WTC11 (cell line): Measurements from ENCODE around the gene HERPUD2. TPM values are rescaled to one million over a fixed set of nuclear protein-coding genes. Genes with fewer than 3 reads are reported as not detected.
A peak's percentile ranks its signal among the peaks of the same experiment; 100 is the strongest.

Experiments
- ATAC-seq: fragments of 200-7000 bp; cut with Tn5 transposase; 2 replicates; pipeline ENCODE4 v1.10.0; 2021; ENCODE audit warnings: mild to moderate bottlenecking, moderate library complexity
- CTCF ChIA-PET: fragments of 300-600 bp; sonication (Branson Sonifier 250); formaldehyde crosslinking; loops from one replicate; lab custom pipeline; 2021; ENCODE audit warnings: antibody characterized with exemption; lab: Charles Lee
- POLR2A ChIA-PET: fragments of 350-600 bp; sonication (Branson Sonifier 250); formaldehyde crosslinking; loops from one replicate; lab custom pipeline; 2021; ENCODE audit warnings: antibody characterized with exemption; lab: Charles Lee
- DNase-seq: peaks from one replicate; pipeline ENCODE4 v3.0.0; 2021; ENCODE audit warnings: low spot score
- H3K27ac Mint-ChIP-seq: 2 replicates; pipeline ENCODE4 v1.8.0; 2021; ENCODE audit warnings: mixed read lengths
- H3K27me3 Mint-ChIP-seq: 2 replicates; pipeline ENCODE4 v1.8.0; 2021; ENCODE audit warnings: low read depth, mild to moderate bottlenecking, moderate library complexity, mixed read lengths
- H3K36me3 Mint-ChIP-seq: 2 replicates; pipeline ENCODE4 v1.8.0; 2021; ENCODE audit warnings: mixed read lengths
- H3K4me1 Mint-ChIP-seq: 2 replicates; pipeline ENCODE4 v1.8.0; 2022; ENCODE audit warnings: mixed read lengths
- H3K4me3 Mint-ChIP-seq: 2 replicates; pipeline ENCODE4 v1.8.0; 2021; ENCODE audit warnings: mild to moderate bottlenecking, moderate library complexity, mixed read lengths
- H3K9me3 Mint-ChIP-seq: 2 replicates; pipeline ENCODE4 v1.8.0; 2021; ENCODE audit warnings: mixed read lengths
- CREB1 ChIP-seq: sonication (generic); formaldehyde crosslinking; IDR thresholded peaks from 2 replicates; pipeline ENCODE4 v1.8.0; 2023; ENCODE audit warnings: mild to moderate bottlenecking, missing genetic modification reagents
- CREM ChIP-seq: sonication (generic); formaldehyde crosslinking; IDR thresholded peaks from 2 replicates; pipeline ENCODE4 v1.8.1; 2022; ENCODE audit warnings: mild to moderate bottlenecking, missing genetic modification reagents, moderate library complexity
- FOXJ3 ChIP-seq: sonication (generic); formaldehyde crosslinking; IDR thresholded peaks from 2 replicates; pipeline ENCODE4 v1.9.0; 2021; ENCODE audit warnings: missing genetic modification reagents, mild to moderate bottlenecking, borderline replicate concordance
- GRHL2 ChIP-seq: fragments of 250-450 bp; sonication (Bioruptor Pico); IDR thresholded peaks from 2 replicates; pipeline ENCODE4 v1.8.0; 2022; ENCODE audit warnings: mild to moderate bottlenecking, moderate library complexity; ENCODE audit not compliant: insufficient replicate concordance, severe bottlenecking
- HMGA2 ChIP-seq: fragments of 250-450 bp; sonication (Bioruptor Pico); IDR thresholded peaks from 2 replicates; pipeline ENCODE4 v1.4.0; 2021; ENCODE audit warnings: mild to moderate bottlenecking, moderate library complexity
- IRF2 ChIP-seq: sonication (generic); formaldehyde crosslinking; IDR thresholded peaks from 2 replicates; pipeline ENCODE4 v1.8.0; 2022; ENCODE audit warnings: low read depth, missing genetic modification reagents, borderline replicate concordance
- KAT7 ChIP-seq: sonication (generic); formaldehyde crosslinking; IDR thresholded peaks from 2 replicates; pipeline ENCODE4 v1.8.1; 2023; ENCODE audit warnings: missing genetic modification reagents, mild to moderate bottlenecking, borderline replicate concordance
- SMAD3 ChIP-seq: sonication (generic); formaldehyde crosslinking; IDR thresholded peaks from 2 replicates; pipeline ENCODE4 v1.8.0; 2022; ENCODE audit warnings: missing genetic modification reagents, mild to moderate bottlenecking, borderline replicate concordance
- SOX15 ChIP-seq: fragments of 250-450 bp; sonication (Bioruptor Pico); IDR thresholded peaks from 2 replicates; pipeline ENCODE4 v1.9.0; 2021; ENCODE audit warnings: mild to moderate bottlenecking
- STAT6 ChIP-seq: sonication (generic); formaldehyde crosslinking; conservative IDR thresholded peaks from 2 replicates; pipeline ENCODE4 v1.8.1; 2023; ENCODE audit warnings: mild to moderate bottlenecking, low read depth, missing genetic modification reagents, moderate library complexity
- TCF7 ChIP-seq: sonication (generic); formaldehyde crosslinking; IDR thresholded peaks from 2 replicates; pipeline ENCODE4 v1.8.0; 2022; ENCODE audit warnings: mild to moderate bottlenecking, low read depth, missing genetic modification reagents, moderate library complexity
- TP53 ChIP-seq: sonication (generic); formaldehyde crosslinking; IDR thresholded peaks from 2 replicates; pipeline ENCODE4 v1.8.1; 2023; ENCODE audit warnings: mild to moderate bottlenecking, missing genetic modification reagents
- USF1 ChIP-seq: sonication (generic); formaldehyde crosslinking; IDR thresholded peaks from 2 replicates; pipeline ENCODE4 v1.8.0; 2022; ENCODE audit warnings: mild to moderate bottlenecking, missing genetic modification reagents
- ZBTB21 ChIP-seq: sonication (generic); formaldehyde crosslinking; IDR thresholded peaks from 2 replicates; pipeline ENCODE4 v1.8.1; 2023; ENCODE audit warnings: mild to moderate bottlenecking, missing genetic modification reagents, borderline replicate concordance
- ZMAT4 ChIP-seq: fragments of 250-450 bp; sonication (Bioruptor Pico); IDR thresholded peaks from 2 replicates; pipeline ENCODE4 v1.9.0; 2021; ENCODE audit warnings: mild to moderate bottlenecking
- ZNF281 ChIP-seq: sonication (generic); formaldehyde crosslinking; IDR thresholded peaks from 2 replicates; pipeline ENCODE4 v1.8.0; 2023; ENCODE audit warnings: mild to moderate bottlenecking, missing genetic modification reagents
- ZNF671 ChIP-seq: fragments of 250-450 bp; sonication (Bioruptor Pico); IDR thresholded peaks from 2 replicates; pipeline ENCODE4 v1.8.0; 2021; ENCODE audit warnings: mild to moderate bottlenecking
- total RNA-seq: library from RNA; stranded (reverse); gene quantifications from 3 replicates; pipeline ENCODE4 v1.2.3, GENCODE V29; 2021
- TF ChIP-seq, protein P1 (sequence below): sonication (generic); formaldehyde crosslinking; IDR thresholded peaks from 2 replicates; pipeline ENCODE4 v1.8.1; 2022; ENCODE audit warnings: mild to moderate bottlenecking, missing genetic modification reagents, moderate library complexity, borderline replicate concordance
- TF ChIP-seq, protein P2 (sequence below): sonication (generic); formaldehyde crosslinking; IDR thresholded peaks from 2 replicates; pipeline ENCODE4 v1.8.1; 2023; ENCODE audit warnings: mild to moderate bottlenecking, missing genetic modification reagents, moderate library complexity

Gene HERPUD2
- total RNA-seq, 1 experiment from 2014 or later: 16.2 TPM

GRCh38 chr7:35712563-35713226 is 17.8 kb upstream of the HERPUD2 start:
- H3K4me3 Mint-ChIP-seq: no peak overlapping the region
- no peak overlapping the region for H3K27ac Mint-ChIP-seq
- no peaks in the 10 kb centered on the region for H3K36me3 Mint-ChIP-seq
- no peaks in the 10 kb centered on the region; the same call in 1 of the 2 replicates for H3K9me3 Mint-ChIP-seq
- ChIA-PET POLR2A (interaction anchor here (0.6 kb wide), 1 partner anchor 536 kb away, joined by 3 read pairs; no protein-coding TSS in a partner anchor), CTCF (interaction anchor here (1.0 kb wide), 1 partner anchor 194 kb away, joined by 7 read pairs; no protein-coding TSS in a partner anchor)
- no peaks in the 10 kb centered on the region; the same call in 1 of the 2 replicates for H3K27me3 Mint-ChIP-seq
- ATAC-seq: no peak
- DNase-seq: no peak
- H3K4me1 Mint-ChIP-seq: peaks cover 10% of the 10 kb centered on the region
- TF ChIP-seq HMGA2: peak; percentile 99
- TF ChIP-seq CREB1 (CRISPR knock-in tag): no peak
- TF ChIP-seq FOXJ3: no peak

DNA sequence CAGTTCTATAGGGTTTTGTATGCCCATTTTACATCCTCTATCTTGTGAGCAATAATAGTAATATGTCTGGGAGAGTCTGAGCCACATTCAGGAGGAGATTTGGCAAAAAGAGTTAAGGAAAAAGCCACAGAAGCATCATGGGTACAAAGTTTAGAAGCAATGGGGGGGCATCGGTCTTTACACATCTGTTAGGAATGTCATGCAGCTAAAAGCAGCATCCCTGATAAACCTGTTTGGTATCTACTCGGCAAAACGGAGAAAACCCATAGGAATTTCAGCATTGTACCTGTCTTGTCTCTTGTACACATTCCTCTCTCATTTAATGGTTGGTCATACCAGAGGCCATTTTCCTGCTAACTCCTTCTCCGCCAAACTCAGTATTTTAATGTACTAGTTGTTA is 12.5 kb upstream of the HERPUD2 start:
- no peak for DNase-seq
- Mint-ChIP-seq H3K4me3 (no peak overlapping the region), H3K9me3 (no peaks in the 10 kb centered on the region; the same call in 1 of the 2 replicates), H3K36me3 (no peaks in the 10 kb centered on the region), H3K4me1 (peaks cover 6% of the 10 kb centered on the region), H3K27ac (no peak overlapping the region), H3K27me3 (no peaks in the 10 kb centered on the region; the same call in 1 of the 2 replicates)
- no peak for ATAC-seq
- CTCF ChIA-PET: interaction anchor here (1.3 to 4.3 kb wide), 3 partner anchors 13 to 201 kb away, joined by 3 to 59 read pairs (median 5); partner anchors contain the start of genes HERPUD2 and SEPTIN7
- POLR2A ChIA-PET: no interaction called here
- TF ChIP-seq TP53 (CRISPR knock-in tag) (no peak), ZNF671 (CRISPR knock-in tag) (no peak)

GRCh38 chr7:35705932-35706461 is 11.1 kb upstream of the HERPUD2 start:
- no peak overlapping the region for H3K27ac Mint-ChIP-seq
- ChIA-PET POLR2A (no interaction called here), CTCF (no interaction called here)
- DNase-seq (no peak), ATAC-seq (no peak)
- no peaks in the 10 kb centered on the region for H3K36me3 Mint-ChIP-seq
- no peak overlapping the region for H3K4me3 Mint-ChIP-seq
- H3K4me1 Mint-ChIP-seq: peaks cover 6% of the 10 kb centered on the region
- no peaks in the 10 kb centered on the region for H3K9me3 Mint-ChIP-seq
- no peaks in the 10 kb centered on the region for H3K27me3 Mint-ChIP-seq
- TF ChIP-seq GRHL2 (CRISPR knock-in tag) (no peak), CREM (no peak)

DNA sequence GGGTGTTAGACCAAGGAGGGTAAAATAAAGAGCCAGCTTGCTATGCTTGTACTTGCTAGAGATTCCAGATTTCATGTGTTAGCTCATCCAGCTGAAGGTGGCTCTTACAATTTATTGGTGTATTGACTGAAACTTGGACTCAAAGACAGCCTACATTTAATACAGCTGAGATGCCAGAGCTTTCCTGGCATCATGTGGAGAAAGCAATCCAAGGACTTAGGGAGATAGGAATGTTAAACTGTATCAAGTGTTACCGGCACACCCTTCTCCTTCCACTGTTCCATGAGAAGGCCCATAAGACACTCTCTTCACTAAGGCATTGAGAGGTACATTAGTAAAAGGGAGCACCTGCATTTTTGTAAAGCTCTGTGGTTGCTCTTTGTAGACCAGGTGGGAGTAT is 9.3 kb upstream of the HERPUD2 start:
- H3K27ac Mint-ChIP-seq: no peak overlapping the region
- no peaks in the 10 kb centered on the region for H3K9me3 Mint-ChIP-seq
- ChIA-PET POLR2A (interaction anchor here (0.8 to 1.1 kb wide), 2 partner anchors 9 to 96 kb away, joined by 3 read pairs; partner anchors contain the start of gene SEPTIN7), CTCF (interaction anchor here (1.8 kb wide), 1 partner anchor 203 kb away, joined by 5 read pairs; no protein-coding TSS in a partner anchor)
- H3K36me3 Mint-ChIP-seq: no peaks in the 10 kb centered on the region
- DNase-seq (no peak), ATAC-seq (no peak)
- H3K27me3 Mint-ChIP-seq: no peaks in the 10 kb centered on the region
- H3K4me3 Mint-ChIP-seq: no peak overlapping the region
- H3K4me1 Mint-ChIP-seq: no peaks in the 10 kb centered on the region
- TF ChIP-seq TCF7 (CRISPR knock-in tag): no peak
- TF ChIP-seq STAT6 (CRISPR knock-in tag): no peak
- TF ChIP-seq, protein P1, sequence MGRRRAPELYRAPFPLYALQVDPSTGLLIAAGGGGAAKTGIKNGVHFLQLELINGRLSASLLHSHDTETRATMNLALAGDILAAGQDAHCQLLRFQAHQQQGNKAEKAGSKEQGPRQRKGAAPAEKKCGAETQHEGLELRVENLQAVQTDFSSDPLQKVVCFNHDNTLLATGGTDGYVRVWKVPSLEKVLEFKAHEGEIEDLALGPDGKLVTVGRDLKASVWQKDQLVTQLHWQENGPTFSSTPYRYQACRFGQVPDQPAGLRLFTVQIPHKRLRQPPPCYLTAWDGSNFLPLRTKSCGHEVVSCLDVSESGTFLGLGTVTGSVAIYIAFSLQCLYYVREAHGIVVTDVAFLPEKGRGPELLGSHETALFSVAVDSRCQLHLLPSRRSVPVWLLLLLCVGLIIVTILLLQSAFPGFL (CRISPR knock-in tag): no peak
- TF ChIP-seq ZNF281 (CRISPR knock-in tag): no peak
- TF ChIP-seq ZMAT4 (CRISPR knock-in tag): no peak
- TF ChIP-seq, protein P2, sequence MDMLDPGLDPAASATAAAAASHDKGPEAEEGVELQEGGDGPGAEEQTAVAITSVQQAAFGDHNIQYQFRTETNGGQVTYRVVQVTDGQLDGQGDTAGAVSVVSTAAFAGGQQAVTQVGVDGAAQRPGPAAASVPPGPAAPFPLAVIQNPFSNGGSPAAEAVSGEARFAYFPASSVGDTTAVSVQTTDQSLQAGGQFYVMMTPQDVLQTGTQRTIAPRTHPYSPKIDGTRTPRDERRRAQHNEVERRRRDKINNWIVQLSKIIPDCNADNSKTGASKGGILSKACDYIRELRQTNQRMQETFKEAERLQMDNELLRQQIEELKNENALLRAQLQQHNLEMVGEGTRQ (CRISPR knock-in tag): no peak
- no peak for TF ChIP-seq USF1
- TF ChIP-seq SOX15 (CRISPR knock-in tag): no peak
- TF ChIP-seq HMGA2: no peak
- TF ChIP-seq IRF2 (CRISPR knock-in tag): no peak
- no peak for TF ChIP-seq ZBTB21 (CRISPR knock-in tag)
- no peak for TF ChIP-seq SMAD3 (CRISPR knock-in tag)
- no peak for TF ChIP-seq KAT7 (CRISPR knock-in tag)
